ENCODE measurements around the gene SYTL3. TPM values are rescaled to one million over a fixed set of nuclear protein-coding genes. Genes with fewer than 3 reads are reported as not detected.

SYTL3 gene
- total and polyA plus RNA-seq, 9 of the 15 experiments (the other 6 are each of a cell fraction or from before 2014, with no cell fraction given): 0.04 to 0.46 (median 0.17) TPM; not detected in 1

GRCh38 chr6:158762787-158763433 is 113.1 kb downstream of the SYTL3 start (continued):
- no peak for TF ChIP-seq BRF1 (IDR thresholded peaks at IDR 0.05; ENCODE audit: borderline replicate concordance, extremely low read depth, insufficient read length)
- TF ChIP-seq EHMT2 (IDR thresholded peaks at IDR 0.05): peak; percentile 75
- no peak for TF ChIP-seq HNRNPUL1 (IDR thresholded peaks at IDR 0.05; ENCODE audit: low read length)
- peak; percentile 11; the same call in 1 of the 2 replicates for TF ChIP-seq THRB (CRISPR knock-in tag; conservative IDR thresholded peaks at IDR 0.05)
- TF ChIP-seq SUPT5H (IDR thresholded peaks at IDR 0.05): no peak
- peak; percentile 22; the same call in 1 of the 2 replicates for TF ChIP-seq ZNF76 (CRISPR knock-in tag; IDR thresholded peaks at IDR 0.05; ENCODE audit: borderline replicate concordance)
- TF ChIP-seq CREB3L1 (IDR thresholded peaks at IDR 0.05; ENCODE audit: borderline replicate concordance, low read depth): peak; percentile 49; the same call in 1 of the 2 replicates
- peak; percentile 88 for TF ChIP-seq HEY1 (CRISPR knock-in tag; IDR thresholded peaks at IDR 0.05; ENCODE audit: borderline replicate concordance)
- no peak for TF ChIP-seq HMGXB4 (CRISPR knock-in tag; IDR thresholded peaks at IDR 0.05)
- TF ChIP-seq E2F4 (CRISPR knock-in tag; IDR thresholded peaks at IDR 0.05; ENCODE audit: low read depth): 0 out of 2 replicates have a peak, but pooled peaks have one; percentile 48
- TF ChIP-seq FOXK2 (conservative IDR thresholded peaks at IDR 0.05 in 1 of 2, IDR thresholded peaks at IDR 0.05 in 1 of 2; ENCODE audit: low read depth in 2 of 2): peak; percentile 46 to 60; a peak in 2 of 4 replicates
- no peak for TF ChIP-seq GABPB2 (CRISPR knock-in tag; conservative IDR thresholded peaks at IDR 0.05)
- TF ChIP-seq ZBTB26 (CRISPR knock-in tag; IDR thresholded peaks at IDR 0.05): no peak
- peak; percentile 63; the same call in 1 of the 2 replicates for TF ChIP-seq ZNF445 (CRISPR knock-in tag; IDR thresholded peaks at IDR 0.05; ENCODE audit: low read depth)
- no peak for TF ChIP-seq NR2F6 (CRISPR knock-in tag; IDR thresholded peaks at IDR 0.05)
- TF ChIP-seq CBFA2T2 (conservative IDR thresholded peaks at IDR 0.05): peak; percentile 95
- no peak for TF ChIP-seq ARHGAP35 (IDR thresholded peaks at IDR 0.05; ENCODE audit: partially characterized antibody)
- TF ChIP-seq TEAD2 (tag; IDR thresholded peaks at IDR 0.05): no peak
- peak; percentile 18; the same call in 1 of the 2 replicates for TF ChIP-seq DEAF1 (CRISPR knock-in tag; IDR thresholded peaks at IDR 0.05)

Data from K562 (cell line).